H1 (cell line): ENCODE data around the gene TSPAN8.

ENCODE experiments used
- BACH1 ChIP-seq: IDR thresholded peaks from 2 replicates; pipeline ENCODE4 v1.6.1; 2012; ENCODE audit warnings: low read length, improper control_type of control experiment
- BRCA1 ChIP-seq: IDR thresholded peaks from 2 replicates; pipeline ENCODE4 v1.6.1; 2012; ENCODE audit warnings: low read depth, low read length, improper control_type of control experiment
- CBX5 ChIP-seq: fragments of 300-800, 300-1000 bp; sonication (generic); IDR thresholded peaks from 2 replicates; pipeline ENCODE4 v1.7.1; 2016; ENCODE audit warnings: antibody characterized with exemption, low read length, low read depth
- CEBPB ChIP-seq: IDR thresholded peaks from 2 replicates; pipeline ENCODE4 v1.6.1; 2012; ENCODE audit warnings: low read depth, low read length
- CHD1 ChIP-seq: IDR thresholded peaks from 2 replicates; pipeline ENCODE4 v1.6.1; 2012; ENCODE audit warnings: low read depth, low read length, improper control_type of control experiment
- EP300 ChIP-seq, 2 experiments: IDR thresholded peaks; 1 replicate in 1 of 2; 2 replicates in 1 of 2; pipeline ENCODE4 v1.6.1; 2011 to 2012; ENCODE audit warnings: low read depth in 2 of 2, low read length in 2 of 2, mild to moderate bottlenecking in 2 of 2, borderline replicate concordance in 1 of 2, inconsistent platforms in 1 of 2, moderate library complexity in 1 of 2
- EZH2 ChIP-seq: fragments of 200-600 bp; sonication (generic); IDR thresholded peaks from 2 replicates; pipeline ENCODE4 v1.7.1; 2012; ENCODE audit warnings: low read depth, mild to moderate bottlenecking, moderate library complexity, low read length, inconsistent platforms; ENCODE audit not compliant: severe bottlenecking
- FOSL1 ChIP-seq: IDR thresholded peaks from 2 replicates; pipeline ENCODE4 v1.6.1; 2011; ENCODE audit warnings: mild to moderate bottlenecking, low read depth, low read length, moderate library complexity; ENCODE audit not compliant: insufficient read depth
- KDM5A ChIP-seq: fragments of 200-600 bp; IDR thresholded peaks from 2 replicates; pipeline ENCODE4 v1.7.1; 2012; ENCODE audit warnings: mild to moderate bottlenecking, low read length, inconsistent platforms, mixed read lengths
- POLR2A ChIP-seq, 2 experiments: IDR thresholded peaks; 1 replicate in 1 of 2; 2 replicates in 1 of 2; pipeline ENCODE4 v1.6.1; 2011; ENCODE audit warnings: low read depth in 2 of 2, low read length in 2 of 2, mild to moderate bottlenecking in 2 of 2; ENCODE audit errors: control extremely low read depth in 1 of 2
- POLR2AphosphoS5 ChIP-seq: IDR thresholded peaks from 2 replicates; pipeline ENCODE4 v1.6.1; 2011; ENCODE audit warnings: low read depth, low read length
- RAD21 ChIP-seq, 2 experiments: IDR thresholded peaks in 1 of 2; conservative IDR thresholded peaks in 1 of 2; 2 replicates each; pipeline ENCODE4 v1.6.1; 2011; ENCODE audit warnings: low read depth in 2 of 2, low read length in 2 of 2, improper control_type of control experiment in 1 of 2, inconsistent platforms in 1 of 2, mild to moderate bottlenecking in 1 of 2, moderate library complexity in 1 of 2
- ZNF274 ChIP-seq: IDR thresholded peaks from 2 replicates; pipeline ENCODE4 v1.7.0; 2012; ENCODE audit warnings: low read length, borderline replicate concordance; ENCODE audit errors: extremely low read depth
- TF ChIP-seq, protein P1 (sequence below), 3 experiments: IDR thresholded peaks; 1 replicate in 2 of 3; 2 replicates in 1 of 3; pipeline versions ENCODE4 v1.5.1 to v1.6.1; 2011; ENCODE audit warnings: low read length in 3 of 3, mild to moderate bottlenecking in 3 of 3, inconsistent platforms in 2 of 3, low read depth in 1 of 3, moderate library complexity in 1 of 3; ENCODE audit not compliant: insufficient read depth in 1 of 3; ENCODE audit errors: control extremely low read depth in 1 of 3

- TF ChIP-seq, protein P1, sequence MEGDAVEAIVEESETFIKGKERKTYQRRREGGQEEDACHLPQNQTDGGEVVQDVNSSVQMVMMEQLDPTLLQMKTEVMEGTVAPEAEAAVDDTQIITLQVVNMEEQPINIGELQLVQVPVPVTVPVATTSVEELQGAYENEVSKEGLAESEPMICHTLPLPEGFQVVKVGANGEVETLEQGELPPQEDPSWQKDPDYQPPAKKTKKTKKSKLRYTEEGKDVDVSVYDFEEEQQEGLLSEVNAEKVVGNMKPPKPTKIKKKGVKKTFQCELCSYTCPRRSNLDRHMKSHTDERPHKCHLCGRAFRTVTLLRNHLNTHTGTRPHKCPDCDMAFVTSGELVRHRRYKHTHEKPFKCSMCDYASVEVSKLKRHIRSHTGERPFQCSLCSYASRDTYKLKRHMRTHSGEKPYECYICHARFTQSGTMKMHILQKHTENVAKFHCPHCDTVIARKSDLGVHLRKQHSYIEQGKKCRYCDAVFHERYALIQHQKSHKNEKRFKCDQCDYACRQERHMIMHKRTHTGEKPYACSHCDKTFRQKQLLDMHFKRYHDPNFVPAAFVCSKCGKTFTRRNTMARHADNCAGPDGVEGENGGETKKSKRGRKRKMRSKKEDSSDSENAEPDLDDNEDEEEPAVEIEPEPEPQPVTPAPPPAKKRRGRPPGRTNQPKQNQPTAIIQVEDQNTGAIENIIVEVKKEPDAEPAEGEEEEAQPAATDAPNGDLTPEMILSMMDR (IDR thresholded peaks at IDR 0.05; ENCODE audit: control extremely low read depth in 1 of 3, insufficient read depth in 1 of 3, low read depth in 1 of 3, low read length in 3 of 3): no peak
- TF ChIP-seq RAD21 (IDR thresholded peaks at IDR 0.05 in 1 of 2, conservative IDR thresholded peaks at IDR 0.05 in 1 of 2; ENCODE audit: low read depth in 2 of 2, low read length in 2 of 2) (no peak), ZNF274 (no peak), CHD1 (no peak), EP300 (IDR thresholded peaks at IDR 0.05; ENCODE audit: borderline replicate concordance in 1 of 2, low read depth in 2 of 2, low read length in 2 of 2) (no peak), BRCA1 (no peak), BACH1 (no peak), EZH2 (no peak), FOSL1 (no peak), KDM5A (no peak), POLR2AphosphoS5 (no peak), CEBPB (no peak), POLR2A (IDR thresholded peaks at IDR 0.05; ENCODE audit: control extremely low read depth in 1 of 2, low read depth in 2 of 2, low read length in 2 of 2) (no peak), CBX5 (no peak)
These were observed 66.8 kb downstream of the TSPAN8 start for GRCh38 chr12:71090971-71091370.
